HG02798 (cell line): Measurements from ENCODE around the gene ZHX3.

Experiments
- ATAC-seq: cut with Tn5 transposase; IDR thresholded peaks from one replicate; pipeline ENCODE4 v1.9.1; 2021; ENCODE audit warnings: mild to moderate bottlenecking; ENCODE audit not compliant: unreplicated experiment, poor library complexity

The ZHX3 gene

GRCh38 chr20:41304424-41305079 is 13.0 kb downstream of the ZHX3 start:
- no peak for ATAC-seq

GRCh38 chr20:41304002-41304401 is 13.5 kb downstream of the ZHX3 start:
- ATAC-seq, result no peak

DNA sequence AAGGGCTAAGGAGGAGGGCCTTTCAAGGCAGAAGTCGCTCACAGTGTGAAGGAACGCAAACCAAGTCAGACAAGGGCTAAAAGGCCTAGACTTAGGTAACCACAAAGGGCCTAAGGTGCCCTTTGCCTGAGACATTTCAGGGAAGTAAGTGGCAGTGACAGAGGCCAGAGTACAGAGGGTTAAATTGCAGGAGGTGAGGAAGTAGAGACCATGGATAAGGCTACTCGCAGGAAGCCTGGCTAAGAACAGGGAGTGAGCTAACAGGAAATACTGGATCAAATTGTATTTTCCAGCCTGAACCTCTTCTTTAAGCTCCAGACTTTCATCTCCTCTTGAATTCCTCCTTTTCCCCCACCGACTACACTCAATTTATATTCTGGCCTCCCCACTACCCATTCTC is 16.6 kb downstream of the ZHX3 start:
- no peak for ATAC-seq

DNA sequence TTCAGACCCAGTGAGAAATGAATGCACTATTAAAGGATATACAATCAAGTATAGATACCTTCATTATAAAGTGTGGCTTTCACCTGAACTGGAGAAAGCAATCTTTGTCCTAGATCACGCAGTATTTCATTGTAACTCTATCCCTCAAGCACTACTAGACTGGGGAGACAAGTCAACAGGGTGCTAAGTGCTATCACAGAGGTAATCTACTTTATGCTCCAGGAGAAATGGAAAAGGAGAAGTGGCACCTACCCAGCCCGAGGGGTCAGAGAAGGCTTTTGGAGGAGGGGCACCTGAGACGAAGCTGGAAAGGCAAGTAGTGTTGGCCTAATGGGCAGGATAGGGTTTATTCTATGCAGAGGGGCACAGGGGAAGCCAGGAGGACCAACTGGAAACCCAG is 17.1 kb downstream of the ZHX3 start:
- no peak for ATAC-seq

DNA sequence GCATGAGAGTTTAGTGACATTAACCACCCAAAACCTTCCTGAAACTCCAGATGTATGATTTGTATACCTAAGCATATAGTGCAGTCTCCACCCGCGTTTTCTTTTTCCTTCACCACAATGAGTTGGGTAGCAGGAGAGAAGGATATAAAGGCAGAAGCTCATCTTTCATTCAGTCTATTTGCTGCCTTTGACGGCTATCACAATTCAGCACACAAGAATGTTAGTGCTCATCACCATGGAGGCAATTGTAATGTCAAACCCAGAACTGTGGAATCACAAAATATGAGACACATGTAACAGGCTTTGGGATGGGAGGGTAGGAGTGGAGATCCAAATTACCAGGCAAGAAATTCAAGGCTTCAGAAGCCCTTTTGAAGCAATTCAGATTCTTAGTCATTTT is 17.6 kb downstream of the ZHX3 start:
- no peak for ATAC-seq

DNA sequence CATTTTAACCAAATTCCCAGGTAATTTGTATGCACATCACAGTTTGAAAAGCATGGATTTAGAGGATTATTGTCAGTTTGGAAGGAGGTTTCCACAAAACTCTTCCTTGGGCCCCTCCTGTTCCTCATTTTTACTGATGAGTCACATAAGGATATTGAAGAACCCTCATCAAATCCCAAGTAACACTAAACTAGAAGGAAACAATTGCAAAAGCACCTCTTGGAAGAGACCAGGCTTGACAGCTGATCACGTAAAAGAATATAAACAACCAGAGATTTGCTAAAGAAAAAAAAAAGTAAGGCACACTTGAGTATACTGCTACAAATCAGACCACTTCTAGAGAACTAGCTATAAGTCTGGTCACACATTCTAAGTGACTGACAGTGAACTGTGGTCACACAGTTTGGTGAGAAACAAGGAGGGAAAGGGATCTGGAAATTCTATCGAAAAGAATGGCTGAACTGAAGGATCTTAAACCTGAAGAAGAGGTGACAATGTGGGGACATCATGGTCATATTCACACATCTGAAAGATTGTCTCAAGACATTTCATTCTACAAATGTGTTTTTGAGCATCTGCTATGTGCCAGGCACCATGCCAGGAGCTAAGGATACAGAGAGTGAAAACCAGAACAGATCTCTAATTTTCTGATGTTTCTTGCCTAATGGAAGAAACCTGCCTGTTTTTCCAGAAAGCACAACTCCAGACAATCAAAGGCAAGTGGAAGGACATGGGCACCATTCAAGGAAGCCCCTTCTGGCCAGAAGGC is 24.1 kb downstream of the ZHX3 start:
- ATAC-seq, result no peak

- no peak for ATAC-seq
Observed at GRCh38 chr20:41290804-41291389, 26.6 kb downstream of the ZHX3 start.

GRCh38 chr20:41287327-41287726 is 30.2 kb downstream of the ZHX3 start:
- no peak for ATAC-seq

DNA sequence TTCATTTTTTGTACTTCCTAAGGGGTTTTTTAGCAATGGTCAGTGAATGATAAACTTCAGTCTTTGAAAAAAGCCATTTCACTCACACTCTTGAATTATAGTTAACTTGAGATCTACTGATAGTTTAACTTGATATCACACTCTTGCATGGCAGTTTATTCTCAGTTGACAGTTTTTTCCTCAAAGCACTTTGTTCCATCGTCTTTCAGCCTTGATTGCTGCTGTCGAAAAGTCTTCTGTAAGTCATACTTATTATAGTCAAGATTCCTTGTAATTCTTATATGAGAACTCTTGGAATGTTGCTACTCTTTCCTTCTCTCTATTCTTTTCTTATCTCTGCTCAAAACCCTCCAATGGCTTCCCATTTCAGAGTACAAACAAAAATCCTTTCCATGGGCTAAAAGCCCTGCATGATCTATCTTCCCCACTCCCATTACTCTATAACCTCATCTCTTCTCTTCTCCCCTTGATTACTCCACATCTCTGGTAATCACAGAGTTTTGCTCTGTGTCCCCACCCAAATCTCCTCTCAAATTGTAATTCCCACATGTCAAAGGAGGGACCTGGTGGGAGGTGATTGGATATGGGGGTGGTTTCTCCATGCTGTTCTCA is 31.2 kb downstream of the ZHX3 start:
- ATAC-seq, result no peak

GRCh38 chr20:41279546-41280225 is 37.8 kb downstream of the ZHX3 start:
- no peak for ATAC-seq

GRCh38 chr20:41278936-41279335 is 38.6 kb downstream of the ZHX3 start:
- no peak for ATAC-seq

GRCh38 chr20:41277049-41277448 is 40.5 kb downstream of the ZHX3 start:
- ATAC-seq, result no peak

GRCh38 chr20:41276317-41276751 is 41.2 kb downstream of the ZHX3 start:
- no peak for ATAC-seq

GRCh38 chr20:41275301-41275731 is 42.2 kb downstream of the ZHX3 start:
- no peak for ATAC-seq

- no peak for ATAC-seq
Observed at GRCh38 chr20:41274152-41274551, 43.4 kb downstream of the ZHX3 start.

- no peak for ATAC-seq
Observed at GRCh38 chr20:41273445-41273844, 44.1 kb downstream of the ZHX3 start.

GRCh38 chr20:41272339-41272738 is 45.2 kb downstream of the ZHX3 start:
- no peak for ATAC-seq

- no peak for ATAC-seq
Observed at GRCh38 chr20:41268917-41269652, 48.4 kb downstream of the ZHX3 start.

GRCh38 chr20:41268402-41268801 is 49.1 kb downstream of the ZHX3 start:
- ATAC-seq, result no peak

DNA sequence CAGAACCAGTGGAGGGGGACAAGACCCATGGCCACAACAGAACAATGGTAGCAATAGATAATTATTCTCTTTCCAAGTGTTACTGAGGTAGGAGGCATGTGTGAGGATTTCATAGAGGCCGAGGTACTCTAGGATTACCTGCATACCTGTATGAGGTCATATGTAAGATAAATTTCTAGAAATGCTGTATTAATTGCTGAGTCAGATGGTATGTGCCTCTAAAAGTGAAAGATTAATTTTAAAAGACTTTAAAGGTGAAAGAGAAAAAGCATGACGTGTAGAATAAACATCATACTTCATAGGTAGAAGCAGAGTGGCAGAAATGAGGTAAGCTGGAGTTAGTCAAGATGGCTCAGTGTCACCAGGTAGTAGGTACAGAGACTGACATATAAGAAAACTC is 51.6 kb downstream of the ZHX3 start:
- ATAC-seq, result no peak
